A549 (cell line): ENCODE measurements around the gene PLCB2.

Source experiments
- BHLHE40 ChIP-seq: IDR thresholded peaks from 2 replicates; pipeline ENCODE4 v1.6.1; 2012; ENCODE audit warnings: low read depth, low read length, inconsistent platforms
- CTCF ChIP-seq: fragments of >200 bp; sonication (Bioruptor Twin); formaldehyde crosslinking; IDR thresholded peaks from 3 replicates; pipeline ENCODE4 v1.5.1; 2016
- EHMT2 ChIP-seq: fragments of 200-600 bp; sonication (generic); IDR thresholded peaks from 2 replicates; pipeline ENCODE4 v1.6.1; 2016; ENCODE audit warnings: antibody characterized with exemption, low read depth, mild to moderate bottlenecking, moderate library complexity
- EP300 ChIP-seq, 2 experiments: fragments of >200 bp; sonication (Bioruptor Twin); formaldehyde crosslinking; IDR thresholded peaks; 2 replicates in 1 of 2; 3 replicates in 1 of 2; pipeline ENCODE4 v1.6.1; 2016 to 2017
- HDAC2 ChIP-seq: fragments of 200-600 bp; sonication (generic); IDR thresholded peaks from 2 replicates; pipeline ENCODE4 v1.6.1; 2016
- POLR2A ChIP-seq: IDR thresholded peaks from 2 replicates; pipeline ENCODE4 v1.6.1; 2012; ENCODE audit warnings: mild to moderate bottlenecking, low read length
- REST ChIP-seq: fragments of 200-600 bp; sonication (generic); IDR thresholded peaks from 2 replicates; pipeline ENCODE4 v1.6.1; 2016; ENCODE audit warnings: antibody characterized with exemption, mild to moderate bottlenecking, moderate library complexity
- RFX5 ChIP-seq: fragments of 450-650 bp; IDR thresholded peaks from 2 replicates; pipeline ENCODE4 v1.7.1; 2014; ENCODE audit warnings: antibody characterized with exemption, mild to moderate bottlenecking, moderate library complexity
- TFCP2L1 ChIP-seq: fragments of 250-450 bp; sonication (Bioruptor Pico); IDR thresholded peaks from 2 replicates; pipeline ENCODE4 v1.5.0; 2021; ENCODE audit warnings: mild to moderate bottlenecking

- TF ChIP-seq CTCF (no peak), EP300 (IDR thresholded peaks at IDR 0.05) (no peak), BHLHE40 (no peak), POLR2A (no peak), HDAC2 (no peak), TFCP2L1 (no peak), REST (no peak), EHMT2 (no peak), RFX5 (no peak)
Measured at GRCh38 chr15:40345225-40345866, 37.6 kb upstream of the PLCB2 start.
